SK-N-SH treated with all-trans-retinoic acid at 6 μM for 48 hours (cell line): ENCODE measurements around the gene EFNA3.

ENCODE experiments used
- ATAC-seq: fragments of 200-7000 bp; cut with Tn5 transposase; 3 replicates; pipeline ENCODE4 v1.9.1; 2020; ENCODE audit warnings: mild to moderate bottlenecking, moderate library complexity
- BACH2 ChIP-seq: fragments of 250-450 bp; sonication (Bioruptor Pico); IDR thresholded peaks from 2 replicates; pipeline ENCODE4 v1.9.0; 2021; ENCODE audit warnings: mild to moderate bottlenecking, borderline replicate concordance
- CREB5 ChIP-seq: fragments of 250-450 bp; sonication (Bioruptor Pico); IDR thresholded peaks from 2 replicates; pipeline ENCODE4 v1.5.1; 2020; ENCODE audit warnings: low read depth, mild to moderate bottlenecking, moderate library complexity
- CSDC2 ChIP-seq: fragments of 250-450 bp; sonication (Bioruptor Pico); IDR thresholded peaks from 2 replicates; pipeline ENCODE4 v1.5.0; 2020; ENCODE audit warnings: mild to moderate bottlenecking, moderate library complexity
- ESRRG ChIP-seq: fragments of 250-450 bp; sonication (Bioruptor Pico); IDR thresholded peaks from 2 replicates; pipeline ENCODE4 v1.6.1; 2021; ENCODE audit warnings: mild to moderate bottlenecking
- GLIS3 ChIP-seq: fragments of 250-450 bp; sonication (Bioruptor Pico); IDR thresholded peaks from 2 replicates; pipeline ENCODE4 v1.5.0; 2020; ENCODE audit warnings: mild to moderate bottlenecking, moderate library complexity
- ISL1 ChIP-seq: fragments of 250-450 bp; sonication (Bioruptor Pico); IDR thresholded peaks from 2 replicates; pipeline ENCODE4 v2.1.2; 2022; ENCODE audit warnings: mild to moderate bottlenecking, moderate library complexity
- OSR1 ChIP-seq: fragments of 250-450 bp; sonication (Bioruptor Pico); IDR thresholded peaks from 2 replicates; pipeline ENCODE4 v1.8.0; 2022; ENCODE audit warnings: moderate library complexity, mild to moderate bottlenecking, inconsistent platforms
- PATZ1 ChIP-seq: fragments of 250-450 bp; sonication (Bioruptor Pico); IDR thresholded peaks from 2 replicates; pipeline ENCODE4 v1.8.0; 2020; ENCODE audit warnings: mild to moderate bottlenecking, moderate library complexity, borderline replicate concordance
- POU6F1 ChIP-seq: fragments of 250-450 bp; sonication (Bioruptor Pico); IDR thresholded peaks from 2 replicates; pipeline ENCODE4 v1.8.0; 2021; ENCODE audit warnings: low read depth, mild to moderate bottlenecking, moderate library complexity, borderline replicate concordance
- PPARA ChIP-seq: fragments of 250-450 bp; sonication (Bioruptor Pico); IDR thresholded peaks from 2 replicates; pipeline ENCODE4 v1.5.0; 2020; ENCODE audit warnings: mild to moderate bottlenecking, borderline replicate concordance
- RARB ChIP-seq: fragments of 250-450 bp; sonication (Bioruptor Pico); IDR thresholded peaks from 2 replicates; pipeline ENCODE4 v1.8.0; 2021; ENCODE audit warnings: mild to moderate bottlenecking, moderate library complexity
- SNAI2 ChIP-seq: fragments of 250-450 bp; sonication (Bioruptor Pico); IDR thresholded peaks from 2 replicates; pipeline ENCODE4 v1.5.0; 2020; ENCODE audit warnings: mild to moderate bottlenecking, moderate library complexity
- TCF4 ChIP-seq: fragments of 250-450 bp; sonication (Bioruptor Pico); IDR thresholded peaks from 2 replicates; pipeline ENCODE4 v1.8.0; 2021; ENCODE audit warnings: mild to moderate bottlenecking, moderate library complexity, borderline replicate concordance
- TOX ChIP-seq: fragments of 250-450 bp; sonication (Bioruptor Pico); IDR thresholded peaks from 2 replicates; pipeline ENCODE4 v1.8.0; 2021; ENCODE audit warnings: mild to moderate bottlenecking, moderate library complexity, borderline replicate concordance
- ZC3H10 ChIP-seq: fragments of 250-450 bp; sonication (Bioruptor Pico); IDR thresholded peaks from 2 replicates; pipeline ENCODE4 v1.5.1; 2021; ENCODE audit warnings: mild to moderate bottlenecking, moderate library complexity
- ZFP3 ChIP-seq: fragments of 250-450 bp; sonication (Bioruptor Pico); IDR thresholded peaks from 2 replicates; pipeline ENCODE4 v1.5.0; 2020; ENCODE audit warnings: mild to moderate bottlenecking, moderate library complexity
- ZFP30 ChIP-seq: fragments of 450-650 bp; formaldehyde crosslinking; IDR thresholded peaks from 2 replicates; pipeline ENCODE4 v1.5.0; 2022; ENCODE audit warnings: mild to moderate bottlenecking, moderate library complexity
- ZNF565 ChIP-seq: fragments of 450-650 bp; formaldehyde crosslinking; conservative IDR thresholded peaks from 2 replicates; pipeline ENCODE4 v1.5.0; 2020; ENCODE audit warnings: low read depth, mild to moderate bottlenecking, moderate library complexity
- ZNF70 ChIP-seq: fragments of 450-650 bp; formaldehyde crosslinking; IDR thresholded peaks from 2 replicates; pipeline ENCODE4 v1.5.0; 2020; ENCODE audit warnings: mild to moderate bottlenecking, moderate library complexity
- ZNF8 ChIP-seq: fragments of 450-650 bp; formaldehyde crosslinking; IDR thresholded peaks from 2 replicates; pipeline ENCODE4 v1.5.0; 2020; ENCODE audit warnings: mild to moderate bottlenecking, moderate library complexity

The EFNA3 gene

GRCh38 chr1:155070158-155070621, 8.4 kb upstream of the EFNA3 start:
- ATAC-seq = no peak
- TF ChIP-seq PPARA (CRISPR knock-in tag) (no peak), TOX (CRISPR knock-in tag) (no peak)

- TF ChIP-seq TOX (CRISPR knock-in tag) = no peak
- no peak for TF ChIP-seq SNAI2 (CRISPR knock-in tag)
- no peak for TF ChIP-seq PATZ1 (CRISPR knock-in tag)
- no peak for TF ChIP-seq ZNF8
- TF ChIP-seq ISL1 = no peak
- no peak for TF ChIP-seq TCF4 (CRISPR knock-in tag)
- no peak for TF ChIP-seq GLIS3 (CRISPR knock-in tag)
- TF ChIP-seq CSDC2 = no peak
- no peak for TF ChIP-seq ZC3H10 (CRISPR knock-in tag)
- TF ChIP-seq ZNF565 (CRISPR knock-in tag) = no peak
- TF ChIP-seq PPARA (CRISPR knock-in tag) = no peak
- no peak for TF ChIP-seq ESRRG (CRISPR knock-in tag)
- no peak for TF ChIP-seq BACH2 (CRISPR knock-in tag)
- TF ChIP-seq OSR1 (CRISPR knock-in tag) = no peak
- TF ChIP-seq POU6F1 = no peak
- no peak for TF ChIP-seq ZFP30 (CRISPR knock-in tag)
- TF ChIP-seq RARB (CRISPR knock-in tag) = no peak
- ATAC-seq = peak; percentile 76
Measured at GRCh38 chr1:155070721-155071569, 7.7 kb upstream of the EFNA3 start.

- no peak for ATAC-seq
- no peak for TF ChIP-seq RARB (CRISPR knock-in tag)
- TF ChIP-seq SNAI2 (CRISPR knock-in tag) = no peak
- TF ChIP-seq ZC3H10 (CRISPR knock-in tag) = no peak
- TF ChIP-seq ZNF70 (CRISPR knock-in tag) = no peak
- TF ChIP-seq ZFP30 (CRISPR knock-in tag) = no peak
- TF ChIP-seq ZNF565 (CRISPR knock-in tag) = no peak
- TF ChIP-seq ZFP3 (CRISPR knock-in tag) = no peak
- no peak for TF ChIP-seq BACH2 (CRISPR knock-in tag)
- no peak for TF ChIP-seq POU6F1
- TF ChIP-seq PATZ1 (CRISPR knock-in tag) = no peak
- TF ChIP-seq CREB5 (CRISPR knock-in tag) = no peak
Measured at GRCh38 chr1:155071701-155072100, 6.9 kb upstream of the EFNA3 start.
